ENCODE results near the gene PURB. TPM values are rescaled to one million over a fixed set of nuclear protein-coding genes. Genes with fewer than 3 reads are reported as not detected.
"Not testable (repeated sequence)": the region's sequence is repeated elsewhere in the genome, so short reads cannot be mapped to it uniquely, and the experiment has no call there.

The PURB gene
- total RNA-seq, 2 donors from 2014 or later: 18.0 to 31.5 TPM

GRCh38 chr7:44867073-44867995, 18.0 kb downstream of the PURB start:
- Histone ChIP-seq H3K27ac (no peak overlapping the region), H3K36me3 (no peaks in the 10 kb centered on the region), H3K9me3 (no peaks in the 10 kb centered on the region), H3K27me3 (replicated peaks; ENCODE audit: insufficient read depth) (no peaks in the 10 kb centered on the region), H3K4me3 (no peak overlapping the region), H3K4me1 (ENCODE audit: control insufficient read depth in 1 of 2, low read depth in 2 of 2) (no peaks in the 10 kb centered on the region)
- no peak for TF ChIP-seq CTCF (IDR thresholded peaks at IDR 0.05)
- DNase-seq (ENCODE audit: low spot score) (no peak), ATAC-seq (ENCODE audit: insufficient number of reproducible peaks, low FRiP score, low read depth) (no peak)

- ATAC-seq (ENCODE audit: insufficient number of reproducible peaks, low FRiP score, low read depth); H3K27ac ChIP-seq; H3K9me3 ChIP-seq; H3K4me3 ChIP-seq; H3K4me1 ChIP-seq (ENCODE audit: control insufficient read depth in 1 of 2, low read depth in 2 of 2); DNase-seq (ENCODE audit: low spot score); H3K27me3 ChIP-seq (replicated peaks; ENCODE audit: insufficient read depth); H3K36me3 ChIP-seq: not testable (repeated sequence)
These were observed 23.4 kb downstream of the PURB start for GRCh38 chr7:44861949-44862348.

- Histone ChIP-seq H3K9me3 (no peaks in the 10 kb centered on the region), H3K27me3 (replicated peaks; ENCODE audit: insufficient read depth) (no peaks in the 10 kb centered on the region), H3K4me1 (ENCODE audit: control insufficient read depth in 1 of 2, low read depth in 2 of 2) (no peaks in the 10 kb centered on the region), H3K36me3 (no peaks in the 10 kb centered on the region), H3K27ac (no peak overlapping the region), H3K4me3 (no peak overlapping the region)
- no peak for ATAC-seq (ENCODE audit: insufficient number of reproducible peaks, low FRiP score, low read depth)
- TF ChIP-seq CTCF (IDR thresholded peaks at IDR 0.05): peak; percentile 25
- no peak for DNase-seq (ENCODE audit: low spot score)
These were observed 27.2 kb downstream of the PURB start for GRCh38 chr7:44858161-44858560.

- no peak overlapping the region for H3K27ac ChIP-seq
- H3K9me3 ChIP-seq: no peaks in the 10 kb centered on the region
- DNase-seq (ENCODE audit: low spot score): no peak
- H3K27me3 ChIP-seq (replicated peaks; ENCODE audit: insufficient read depth): no peaks in the 10 kb centered on the region
- no peak for TF ChIP-seq CTCF (IDR thresholded peaks at IDR 0.05)
- no peak overlapping the region for H3K4me3 ChIP-seq
- ATAC-seq (ENCODE audit: insufficient number of reproducible peaks, low FRiP score, low read depth): no peak
- H3K4me1 ChIP-seq (ENCODE audit: control insufficient read depth in 1 of 2, low read depth in 2 of 2): no peaks in the 10 kb centered on the region
- no peaks in the 10 kb centered on the region for H3K36me3 ChIP-seq
These were observed 30.5 kb downstream of the PURB start for GRCh38 chr7:44854644-44855364.

- TF ChIP-seq CTCF (IDR thresholded peaks at IDR 0.05): no peak
- no peak overlapping the region for H3K4me3 ChIP-seq
- no peak overlapping the region for H3K27ac ChIP-seq
- no peak for ATAC-seq (ENCODE audit: insufficient number of reproducible peaks, low FRiP score, low read depth)
- no peaks in the 10 kb centered on the region for H3K36me3 ChIP-seq
- no peak for DNase-seq (ENCODE audit: low spot score)
- H3K9me3 ChIP-seq: no peaks in the 10 kb centered on the region
- H3K4me1 ChIP-seq (ENCODE audit: control insufficient read depth in 1 of 2, low read depth in 2 of 2): peaks cover 4 to 9% of the 10 kb centered on the region in 2 donors
- no peaks in the 10 kb centered on the region for H3K27me3 ChIP-seq (replicated peaks; ENCODE audit: insufficient read depth)
These were observed 31.9 kb downstream of the PURB start for GRCh38 chr7:44853391-44853790.
